Panc1 (cell line): ENCODE measurements around the gene CKAP2L. TPM values are rescaled to one million over a fixed set of nuclear protein-coding genes. Genes with fewer than 3 reads are reported as not detected.

ENCODE experiments used
- ATAC-seq: fragments of 200-7000 bp; cut with Tn5 transposase; 2 replicates; pipeline ENCODE4 v1.9.1; 2020; ENCODE audit warnings: mild to moderate bottlenecking, moderate library complexity
- BruUV-seq: library from RNA; stranded (reverse); fragments of 400-500 nt; replicated peaks from 2 replicates; lab custom pipeline; 2021; lab: Mats Ljungman, UMichigan
- CTCF ChIA-PET: fragments of 300-600 bp; sonication (Branson Sonifier 250); formaldehyde crosslinking; loops from one replicate; lab custom pipeline; 2022; ENCODE audit warnings: antibody characterized with exemption; lab: Charles Lee
- POLR2A ChIA-PET: fragments of 300-600 bp; sonication (Branson Sonifier 250); formaldehyde crosslinking; loops from one replicate; lab custom pipeline; 2022; ENCODE audit warnings: antibody characterized with exemption; lab: Charles Lee
- DNase-seq: peaks from one replicate; pipeline ENCODE4 v3.0.0-alpha.2; 2010; ENCODE audit warnings: low read depth, low spot score
- H3K27ac ChIP-seq: 2 replicates; pipeline ENCODE4 v1.5.1; 2011; ENCODE audit warnings: mild to moderate bottlenecking, low read length, inconsistent platforms
- H3K27me3 ChIP-seq: fragments of 200-500 bp; sonication (Bioruptor generic); 2 replicates; pipeline ENCODE4 v1.6.0; 2014; ENCODE audit warnings: low read length, inconsistent platforms; ENCODE audit not compliant: control insufficient read depth, insufficient read depth
- H3K36me3 ChIP-seq: fragments of 200-500 bp; sonication (Bioruptor generic); 2 replicates; pipeline ENCODE4 v1.5.1; 2014; ENCODE audit warnings: inconsistent platforms, mild to moderate bottlenecking, low read length, moderate library complexity; ENCODE audit not compliant: control insufficient read depth, insufficient read depth
- H3K4me1 ChIP-seq: 2 replicates; pipeline ENCODE4 v1.5.1; 2011; ENCODE audit warnings: inconsistent platforms, mild to moderate bottlenecking, low read length, moderate library complexity; ENCODE audit not compliant: control insufficient read depth, insufficient read depth
- H3K4me3 ChIP-seq, 2 experiments: 2 replicates each; pipeline ENCODE4 v1.5.1; 2011 to 2012; ENCODE audit warnings: low read depth in 2 of 2, low read length in 2 of 2, mild to moderate bottlenecking in 2 of 2, inconsistent platforms in 1 of 2, moderate library complexity in 1 of 2
- H3K9me3 ChIP-seq: fragments of 200-500 bp; sonication (Bioruptor generic); 2 replicates; pipeline ENCODE4 v1.5.1; 2014; ENCODE audit warnings: low read depth, mild to moderate bottlenecking, inconsistent platforms, low read length, moderate library complexity; ENCODE audit not compliant: control insufficient read depth, insufficient read depth
- CTCF ChIP-seq: fragments of 450-650 bp; IDR thresholded peaks from 2 replicates; pipeline ENCODE4 v1.5.1; 2017; ENCODE audit warnings: mild to moderate bottlenecking
- POLR2AphosphoS5 ChIP-seq: IDR thresholded peaks from 2 replicates; pipeline ENCODE4 v1.6.1; 2012; ENCODE audit warnings: mild to moderate bottlenecking, low read depth, low read length, moderate library complexity
- REST ChIP-seq, 2 experiments: IDR thresholded peaks; 2 replicates each; pipeline ENCODE4 v1.6.1; 2011 to 2012; ENCODE audit warnings: low read depth in 2 of 2, control low read depth in 1 of 2, low read length in 1 of 2, mild to moderate bottlenecking in 1 of 2, moderate library complexity in 1 of 2; ENCODE audit not compliant: insufficient read depth in 1 of 2
- SIN3A ChIP-seq: IDR thresholded peaks from 2 replicates; pipeline ENCODE4 v1.6.1; 2012; ENCODE audit warnings: low read depth, mild to moderate bottlenecking, low read length, moderate library complexity, borderline replicate concordance; ENCODE audit not compliant: insufficient read depth
- TCF7L2 ChIP-seq: IDR thresholded peaks from 2 replicates; pipeline ENCODE4 v1.6.1; 2011; ENCODE audit warnings: mild to moderate bottlenecking, low read depth, low read length, inconsistent platforms
- in situ Hi-C: cut with HindIII; loops from 2 replicates; pipeline ENCODE4 v1.10.0; 2016; ENCODE audit warnings: low sequenced_read_pairs, low pct_unique_long_range_greater_than_20kb
- intact Hi-C: fragments of 100-400 bp; cut with micrococcal nuclease; formaldehyde crosslinking; loops from one replicate; pipeline ENCODE4 v1.10.0; 2022; ENCODE audit not compliant: unreplicated experiment
- total RNA-seq: library from RNA; stranded (reverse); gene quantifications from one replicate; pipeline ENCODE4 v1.2.1, GENCODE V29; 2021; ENCODE audit not compliant: unreplicated experiment

The CKAP2L gene
- total RNA-seq, 1 experiment from 2014 or later = 27.0 TPM

- in situ Hi-C loops = no loop called here
- TF ChIP-seq REST (IDR thresholded peaks at IDR 0.05; ENCODE audit: insufficient read depth in 1 of 2, low read depth in 2 of 2, low read length in 1 of 2) = no peak
- no peak for TF ChIP-seq POLR2AphosphoS5
- TF ChIP-seq TCF7L2 = no peak
- TF ChIP-seq CTCF = no peak
- TF ChIP-seq SIN3A = no peak
- ChIA-PET CTCF (no interaction called here), POLR2A (no interaction called here)
- no TSS peak for BruUV-seq
- Histone ChIP-seq H3K4me3 (no peak overlapping the region), H3K27ac (no peak overlapping the region), H3K4me1 (no peaks in the 10 kb centered on the region), H3K9me3 (peaks cover 6% of the 10 kb centered on the region; the same call in 1 of the 2 replicates), H3K27me3 (no peaks in the 10 kb centered on the region), H3K36me3 (no peaks in the 10 kb centered on the region)
- intact Hi-C loops = no loop called here
- ATAC-seq (no peak), DNase-seq (no peak)
These were observed 42.9 kb upstream of the CKAP2L start for GRCh38 chr2:112807233-112807807.

GRCh38 chr2:112805542-112805941, 41.1 kb upstream of the CKAP2L start:
- no peak for DNase-seq
- POLR2A ChIA-PET = no interaction called here
- Histone ChIP-seq H3K9me3 (peaks cover 6% of the 10 kb centered on the region; the same call in 1 of the 2 replicates), H3K27ac (no peak overlapping the region), H3K36me3 (no peaks in the 10 kb centered on the region), H3K4me3 (no peak overlapping the region), H3K4me1 (no peaks in the 10 kb centered on the region), H3K27me3 (no peaks in the 10 kb centered on the region)
- BruUV-seq = no TSS peak
- intact Hi-C loops = no loop called here
- no peak for ATAC-seq
- CTCF ChIA-PET = no interaction called here
- TF ChIP-seq REST (IDR thresholded peaks at IDR 0.05; ENCODE audit: insufficient read depth in 1 of 2, low read depth in 2 of 2, low read length in 1 of 2) (no peak), POLR2AphosphoS5 (no peak), TCF7L2 (no peak), SIN3A (no peak), CTCF (no peak)
- in situ Hi-C loops = no loop called here
